Measurements from ENCODE around the gene ATF6.
"Not testable (repeated sequence)": the region's sequence is repeated elsewhere in the genome, so short reads cannot be mapped to it uniquely, and the experiment has no call there.

The ATF6 gene

GRCh38 chr1:161736335-161736969 lies 29.7 kb upstream of the ATF6 start:
- DNase-seq: no peak

GRCh38 chr1:161737625-161738024 lies 28.5 kb upstream of the ATF6 start:
- no peak for DNase-seq

GRCh38 chr1:161738627-161739287 lies 27.4 kb upstream of the ATF6 start:
- DNase-seq: peak; percentile 76

- no peak for DNase-seq
Measured at GRCh38 chr1:161739865-161740566, 26.1 kb upstream of the ATF6 start.

- DNase-seq: no peak
Measured at GRCh38 chr1:161740921-161741320, 25.2 kb upstream of the ATF6 start.

GRCh38 chr1:161743231-161743630 lies 22.9 kb upstream of the ATF6 start:
- DNase-seq: no peak

GRCh38 chr1:161747801-161748200 lies 18.3 kb upstream of the ATF6 start:
- no peak for DNase-seq

GRCh38 chr1:161749509-161750407 lies 16.4 kb upstream of the ATF6 start, which contains the start of gene DUSP12:
Gene DUSP12, plus strand, starts transcription at chr1:161749786. Its CDS starts 16 bp downstream, at chr1:161749802.
- DNase-seq: peak; percentile 93

GRCh38 chr1:161763522-161764098 lies 2.5 kb upstream of the ATF6 start:
- no peak for DNase-seq

GRCh38 chr1:161768461-161768860 lies 2.3 kb downstream of the ATF6 start:
- DNase-seq: no peak

GRCh38 chr1:161768986-161769672 lies 3.0 kb downstream of the ATF6 start:
- no peak for DNase-seq

GRCh38 chr1:161769673-161770045 lies 3.5 kb downstream of the ATF6 start:
- DNase-seq: not testable (repeated sequence)

- DNase-seq: no peak
Measured at GRCh38 chr1:161770250-161770649, 4.1 kb downstream of the ATF6 start.

- DNase-seq: no peak
Measured at GRCh38 chr1:161771161-161771560, 5.0 kb downstream of the ATF6 start.

GRCh38 chr1:161771973-161772372 lies 5.9 kb downstream of the ATF6 start:
- no peak for DNase-seq

GRCh38 chr1:161772397-161772796 lies 6.3 kb downstream of the ATF6 start:
- no peak for DNase-seq

- no peak for DNase-seq
Measured at GRCh38 chr1:161773791-161774190, 7.7 kb downstream of the ATF6 start.

- DNase-seq: no peak
Measured at GRCh38 chr1:161777261-161777660, 11.1 kb downstream of the ATF6 start.

GRCh38 chr1:161778522-161778921 lies 12.4 kb downstream of the ATF6 start:
- DNase-seq: no peak

- DNase-seq: no peak
Measured at GRCh38 chr1:161779393-161779792, 13.3 kb downstream of the ATF6 start.

GRCh38 chr1:161781995-161782394 lies 15.9 kb downstream of the ATF6 start:
- no peak for DNase-seq

GRCh38 chr1:161782886-161783285 lies 16.8 kb downstream of the ATF6 start:
- no peak for DNase-seq

Data from activated CD8-positive, alpha-beta memory T cell treated with anti-CD3 and anti-CD28 coated beads for 24 hours (primary cell).